Activated T-helper 2 cell treated with anti-CD3 and anti-CD28 coated beads, Interferon-gamma antibody, Interleukin-2, Interleukin-4, amounts not matched to agents 10 μg/mL and 5 μg/mL and 100 μg/mL, durations not matched to agents 14 hours and 24 hours and 36 hours (primary cell): ENCODE results near the gene CARMIL3. TPM values are rescaled to one million over a fixed set of nuclear protein-coding genes. Genes with fewer than 3 reads are reported as not detected.

ENCODE experiments used
- DNase-seq: peaks from one replicate; pipeline ENCODE4 v3.0.0; 2021; ENCODE audit warnings: low spot score
- H3K27ac Mint-ChIP-seq: one replicate; pipeline ENCODE4 v1.8.0; 2021; ENCODE audit warnings: mixed read lengths
- H3K27me3 Mint-ChIP-seq: one replicate; pipeline ENCODE4 v1.8.0; 2021; ENCODE audit warnings: low read depth, mixed read lengths
- H3K36me3 Mint-ChIP-seq: one replicate; pipeline ENCODE4 v1.8.0; 2021; ENCODE audit warnings: low read depth, mixed read lengths
- H3K4me1 Mint-ChIP-seq: one replicate; pipeline ENCODE4 v1.8.0; 2021; ENCODE audit warnings: low read depth, mixed read lengths
- H3K4me3 Mint-ChIP-seq: one replicate; pipeline ENCODE4 v1.8.0; 2021; ENCODE audit warnings: low read depth, mild to moderate bottlenecking, moderate library complexity, mixed read lengths
- H3K9me3 Mint-ChIP-seq: one replicate; pipeline ENCODE4 v1.8.0; 2021; ENCODE audit warnings: mixed read lengths
- intact Hi-C: fragments of 100-400 bp; cut with micrococcal nuclease; formaldehyde crosslinking; loops from one replicate; pipeline ENCODE4 v1.15.1; 2023
- total RNA-seq: library from RNA; stranded (reverse); gene quantifications from 2 replicates; pipeline ENCODE4 v1.2.3, GENCODE V29; 2022

CARMIL3 gene
- total RNA-seq, 1 donor from 2014 or later, result 1.3 TPM

GRCh38 chr14:24114532-24115421 lies 63.0 kb downstream of the CARMIL3 start, which contains the start of the genes DCAF11 and NRL:
DCAF11 (plus strand) TSS chr14:24114777; CDS start chr14:24115595, 818 bp downstream.
NRL (minus strand) TSS chr14:24114949; CDS start chr14:24082848, 32,101 bp downstream.
- H3K9me3 Mint-ChIP-seq, result no peaks in the 10 kb centered on the region
- DNase-seq, result peak; percentile 99
- H3K27ac Mint-ChIP-seq, result peak within 1 kb of the TSS; percentile 99
- H3K4me3 Mint-ChIP-seq, result peak within 1 kb of the TSS; percentile 98
- intact Hi-C loops, result loop anchor here (1.0 to 10.0 kb wide), 11 partner anchors 19 to 790 kb away; partner anchors contain the start of genes CARMIL3, CHMP4A, EMC9 and GMPR2
- peaks cover 30% of the 10 kb centered on the region for H3K4me1 Mint-ChIP-seq
- H3K36me3 Mint-ChIP-seq, result peaks cover 42% of the 10 kb centered on the region
- no peaks in the 10 kb centered on the region for H3K27me3 Mint-ChIP-seq

GRCh38 chr14:24115422-24116127 lies 63.8 kb downstream of the CARMIL3 start:
- DNase-seq, result no peak
- Mint-ChIP-seq H3K27ac (peak overlapping the region; percentile 99), H3K4me3 (peak overlapping the region; percentile 98), H3K4me1 (peaks cover 29% of the 10 kb centered on the region), H3K9me3 (no peaks in the 10 kb centered on the region), H3K27me3 (no peaks in the 10 kb centered on the region), H3K36me3 (peaks cover 48% of the 10 kb centered on the region)
- intact Hi-C loops, result loop anchor here (1.0 to 10.0 kb wide), 4 partner anchors 21 to 791 kb away; partner anchors contain the start of genes CHMP4A, IPO4, PABPN1 and PSME1

GRCh38 chr14:24116128-24116814 lies 64.5 kb downstream of the CARMIL3 start:
- no peaks in the 10 kb centered on the region for H3K27me3 Mint-ChIP-seq
- peak overlapping the region; percentile 98 for H3K4me3 Mint-ChIP-seq
- H3K36me3 Mint-ChIP-seq, result peaks cover 55% of the 10 kb centered on the region
- intact Hi-C loops, result loop anchor here (10.0 kb wide), 1 partner anchor 791 kb away; the partner anchor contains the start of gene PABPN1
- no peak for DNase-seq
- H3K4me1 Mint-ChIP-seq, result peaks cover 27% of the 10 kb centered on the region
- no peaks in the 10 kb centered on the region for H3K9me3 Mint-ChIP-seq
- peak overlapping the region; percentile 99 for H3K27ac Mint-ChIP-seq

- Mint-ChIP-seq H3K27me3 (no peaks in the 10 kb centered on the region), H3K27ac (no peak overlapping the region), H3K36me3 (peaks cover 60% of the 10 kb centered on the region), H3K4me1 (peaks cover 26% of the 10 kb centered on the region), H3K4me3 (no peak overlapping the region), H3K9me3 (no peaks in the 10 kb centered on the region)
- DNase-seq, result no peak
- intact Hi-C loops, result loop anchor here (10.0 kb wide), 1 partner anchor 792 kb away; the partner anchor contains the start of gene PABPN1
These were observed 65.4 kb downstream of the CARMIL3 start for GRCh38 chr14:24117179-24117578.

Other genes starting within 250 kb of the CARMIL3 start
- 17.8 and 22.5 TPM in 2 replicates for gene DHRS4, start 98.2 kb upstream of the CARMIL3 start, total RNA-seq
- 23.9 and 24.9 TPM in 2 replicates for gene DHRS4L2, start 63.1 kb upstream of the CARMIL3 start, total RNA-seq
- gene CPNE6, start 19.6 kb downstream of the CARMIL3 start, total RNA-seq, result not detected in 2 replicates
- 62.7 and 62.8 TPM in 2 replicates for gene PCK2, start 42.3 kb downstream of the CARMIL3 start, total RNA-seq
- 67.2 and 77.3 TPM in 2 replicates for gene DCAF11, start 62.8 kb downstream of the CARMIL3 start, total RNA-seq
- gene NRL, start 62.9 kb downstream of the CARMIL3 start, total RNA-seq, result 1.6 and 1.8 TPM in 2 replicates
- gene FITM1, start 78.7 kb downstream of the CARMIL3 start, total RNA-seq, result 1.0 and 1.2 TPM in 2 replicates
- gene PSME1, start 84.2 kb downstream of the CARMIL3 start, total RNA-seq, result 340 and 342 TPM in 2 replicates
- gene EMC9, start 89.6 kb downstream of the CARMIL3 start, total RNA-seq, result 26.4 and 30.4 TPM in 2 replicates
- 567 TPM in 2 replicates for gene PSME2, start 94.6 kb downstream of the CARMIL3 start, total RNA-seq
- 80.4 and 92.0 TPM in 2 replicates for gene RNF31, start 95.5 kb downstream of the CARMIL3 start, total RNA-seq
- gene IRF9, start 109.3 kb downstream of the CARMIL3 start, total RNA-seq, result 124 and 129 TPM in 2 replicates
- 20.0 and 28.2 TPM in 2 replicates for gene REC8, start 120.1 kb downstream of the CARMIL3 start, total RNA-seq
- gene IPO4, start 136.8 kb downstream of the CARMIL3 start, total RNA-seq, result 77.0 and 80.4 TPM in 2 replicates
- 27.8 and 30.8 TPM in 2 replicates for gene TM9SF1, start 143.4 kb downstream of the CARMIL3 start, total RNA-seq
- 0.21 TPM in 1 of 2 replicates, not detected in the other for gene TSSK4, start 153.7 kb downstream of the CARMIL3 start, total RNA-seq
- gene CHMP4A, start 161.5 kb downstream of the CARMIL3 start, total RNA-seq, result 80.0 and 82.4 TPM in 2 replicates
- 13.2 and 13.5 TPM in 2 replicates for gene MDP1, start 164.1 kb downstream of the CARMIL3 start, total RNA-seq
- 194 and 202 TPM in 2 replicates for gene NEDD8, start 180.4 kb downstream of the CARMIL3 start, total RNA-seq
- 36.3 and 43.8 TPM in 2 replicates for gene GMPR2, start 180.9 kb downstream of the CARMIL3 start, total RNA-seq
- 81.1 and 87.3 TPM in 2 replicates for gene TINF2, start 190.6 kb downstream of the CARMIL3 start, total RNA-seq
- 3.4 and 4.4 TPM in 2 replicates for gene TGM1, start 211.2 kb downstream of the CARMIL3 start, total RNA-seq
- 33.9 and 38.4 TPM in 2 replicates for gene RABGGTA, start 219.6 kb downstream of the CARMIL3 start, total RNA-seq
- gene DHRS1, start 247.8 kb downstream of the CARMIL3 start, total RNA-seq, result 9.7 and 10.4 TPM in 2 replicates
- 39.7 and 42.0 TPM in 2 replicates for gene NOP9, start 247.8 kb downstream of the CARMIL3 start, total RNA-seq